ENCODE data around the gene CNTNAP5. TPM values are rescaled to one million over a fixed set of nuclear protein-coding genes. Genes with fewer than 3 reads are reported as not detected.

CNTNAP5 gene
- total RNA-seq, 1 donor from 2014 or later: not detected

DNA sequence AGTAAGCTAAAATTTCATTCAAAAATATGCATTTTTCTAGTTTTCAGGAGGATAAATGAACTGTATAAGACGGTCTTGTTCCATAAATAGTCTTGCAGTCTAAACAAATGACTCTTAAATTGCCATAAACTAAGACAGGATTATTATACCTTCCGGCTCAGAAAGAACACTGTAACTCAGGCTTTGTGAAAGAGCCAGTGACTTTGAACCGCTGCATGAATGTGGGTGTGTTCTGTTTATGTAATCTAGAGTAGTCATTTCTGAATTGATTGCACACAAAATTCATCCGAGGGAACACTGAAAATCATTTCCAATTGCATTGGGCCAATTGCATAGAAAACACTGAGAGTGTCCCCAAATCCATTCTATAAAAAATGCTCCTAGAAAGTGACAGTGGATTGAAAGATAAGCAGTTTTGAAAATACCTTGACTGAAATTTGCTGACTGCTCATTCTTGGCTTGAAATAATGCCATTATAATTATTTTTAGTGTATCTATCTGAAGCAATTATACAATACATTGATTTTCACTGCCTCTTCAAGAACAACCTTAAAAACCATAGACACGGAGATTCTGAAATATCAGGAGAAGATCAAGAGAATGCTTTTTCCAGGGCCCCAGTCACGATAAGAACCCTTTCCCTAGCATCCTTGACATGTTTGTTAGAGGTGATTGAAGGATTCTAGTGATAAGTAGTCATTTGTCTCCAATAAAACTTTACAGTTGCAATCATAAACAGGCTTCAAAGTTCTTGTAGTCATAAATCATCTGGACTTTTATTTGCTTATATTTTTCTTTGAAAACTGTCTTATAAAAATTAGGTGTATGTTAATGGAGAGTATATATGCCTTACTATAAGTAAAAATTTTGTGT, 55.4 kb downstream of the CNTNAP5 start:
- Mint-ChIP-seq H3K9me3 (peaks cover 5% of the 10 kb centered on the region), H3K4me3 (ENCODE audit: low read depth) (no peak overlapping the region), H3K27ac (no peak overlapping the region), H3K27me3 (ENCODE audit: low read depth) (no peaks in the 10 kb centered on the region), H3K36me3 (ENCODE audit: low read depth) (no peaks in the 10 kb centered on the region), H3K4me1 (ENCODE audit: low read depth) (no peaks in the 10 kb centered on the region)
- intact Hi-C loops (cut with micrococcal nuclease): no loop called here
- DNase-seq (ENCODE audit: low spot score): no peak

GRCh38 chr2:124081154-124081716, 56.1 kb downstream of the CNTNAP5 start:
- intact Hi-C loops (cut with micrococcal nuclease): no loop called here
- H3K9me3 Mint-ChIP-seq: peaks cover 9% of the 10 kb centered on the region
- H3K4me1 Mint-ChIP-seq (ENCODE audit: low read depth): no peaks in the 10 kb centered on the region
- H3K27ac Mint-ChIP-seq: no peak overlapping the region
- H3K36me3 Mint-ChIP-seq (ENCODE audit: low read depth): no peaks in the 10 kb centered on the region
- H3K27me3 Mint-ChIP-seq (ENCODE audit: low read depth): no peaks in the 10 kb centered on the region
- no peak for DNase-seq (ENCODE audit: low spot score)
- no peak overlapping the region for H3K4me3 Mint-ChIP-seq (ENCODE audit: low read depth)

- no peak overlapping the region for H3K4me3 Mint-ChIP-seq (ENCODE audit: low read depth)
- no peak for DNase-seq (ENCODE audit: low spot score)
- peaks cover 23% of the 10 kb centered on the region for H3K9me3 Mint-ChIP-seq
- H3K27ac Mint-ChIP-seq: no peak overlapping the region
- H3K27me3 Mint-ChIP-seq (ENCODE audit: low read depth): no peaks in the 10 kb centered on the region
- no peaks in the 10 kb centered on the region for H3K4me1 Mint-ChIP-seq (ENCODE audit: low read depth)
- intact Hi-C loops (cut with micrococcal nuclease): no loop called here
- H3K36me3 Mint-ChIP-seq (ENCODE audit: low read depth): no peaks in the 10 kb centered on the region
Measured at GRCh38 chr2:124088616-124089015, 63.5 kb downstream of the CNTNAP5 start.

- H3K27ac Mint-ChIP-seq: no peak overlapping the region
- DNase-seq (ENCODE audit: low spot score): no peak
- no peaks in the 10 kb centered on the region for H3K27me3 Mint-ChIP-seq (ENCODE audit: low read depth)
- H3K4me1 Mint-ChIP-seq (ENCODE audit: low read depth): no peaks in the 10 kb centered on the region
- no peaks in the 10 kb centered on the region for H3K36me3 Mint-ChIP-seq (ENCODE audit: low read depth)
- peaks cover 15% of the 10 kb centered on the region for H3K9me3 Mint-ChIP-seq
- intact Hi-C loops (cut with micrococcal nuclease): no loop called here
- H3K4me3 Mint-ChIP-seq (ENCODE audit: low read depth): no peak overlapping the region
Measured at GRCh38 chr2:124091721-124092120, 66.6 kb downstream of the CNTNAP5 start.

GRCh38 chr2:124092651-124093050, 67.6 kb downstream of the CNTNAP5 start:
- Mint-ChIP-seq H3K4me1 (ENCODE audit: low read depth) (no peaks in the 10 kb centered on the region), H3K9me3 (peaks cover 13% of the 10 kb centered on the region), H3K27ac (no peak overlapping the region), H3K27me3 (ENCODE audit: low read depth) (no peaks in the 10 kb centered on the region), H3K36me3 (ENCODE audit: low read depth) (no peaks in the 10 kb centered on the region), H3K4me3 (ENCODE audit: low read depth) (no peak overlapping the region)
- DNase-seq (ENCODE audit: low spot score): no peak
- intact Hi-C loops (cut with micrococcal nuclease): no loop called here

DNA sequence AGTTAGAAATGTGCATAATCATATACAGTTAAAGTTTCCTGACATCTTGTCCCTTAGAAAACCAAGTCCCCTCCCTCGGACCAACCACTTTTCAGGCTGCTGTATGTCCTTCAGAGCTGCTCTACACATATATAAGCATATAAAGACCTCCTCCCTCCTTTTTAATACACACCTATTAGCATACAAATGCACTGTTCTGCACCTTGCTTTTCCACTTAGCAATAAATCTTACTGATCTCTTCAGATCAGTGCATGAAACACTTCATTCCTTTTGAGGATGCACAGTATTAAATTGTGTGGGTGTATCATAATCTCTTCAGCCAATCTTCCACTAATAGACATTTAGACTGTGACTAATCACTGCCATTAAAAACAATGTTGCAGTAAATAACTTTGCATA, 79.8 kb downstream of the CNTNAP5 start:
- no peaks in the 10 kb centered on the region for H3K4me1 Mint-ChIP-seq (ENCODE audit: low read depth)
- no peak overlapping the region for H3K27ac Mint-ChIP-seq
- DNase-seq (ENCODE audit: low spot score): no peak
- H3K27me3 Mint-ChIP-seq (ENCODE audit: low read depth): no peaks in the 10 kb centered on the region
- H3K9me3 Mint-ChIP-seq: no peaks in the 10 kb centered on the region
- intact Hi-C loops (cut with micrococcal nuclease): no loop called here
- H3K4me3 Mint-ChIP-seq (ENCODE audit: low read depth): no peak overlapping the region
- no peaks in the 10 kb centered on the region for H3K36me3 Mint-ChIP-seq (ENCODE audit: low read depth)

DNA sequence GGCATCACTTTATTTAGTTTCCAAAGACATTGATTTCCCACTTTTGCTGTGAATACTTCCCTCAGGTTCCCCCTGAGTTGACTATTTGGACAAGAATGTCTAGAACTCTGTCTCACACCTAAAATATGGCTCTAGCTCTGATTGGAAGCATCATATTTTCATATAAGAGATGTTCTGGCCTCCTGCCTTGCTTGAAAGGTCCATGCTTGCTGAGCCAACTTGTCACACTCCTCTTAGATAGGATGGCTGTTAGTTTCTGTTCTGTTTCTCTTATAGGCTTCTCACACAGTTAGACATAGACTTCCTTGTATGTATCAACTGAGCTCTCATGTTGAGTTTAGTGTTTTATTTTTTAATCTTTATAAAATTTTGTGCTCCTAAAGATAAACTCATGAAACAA, 87.1 kb downstream of the CNTNAP5 start:
- Mint-ChIP-seq H3K9me3 (no peaks in the 10 kb centered on the region), H3K36me3 (ENCODE audit: low read depth) (no peaks in the 10 kb centered on the region), H3K4me1 (ENCODE audit: low read depth) (no peaks in the 10 kb centered on the region), H3K27me3 (ENCODE audit: low read depth) (no peaks in the 10 kb centered on the region), H3K27ac (no peak overlapping the region), H3K4me3 (ENCODE audit: low read depth) (no peak overlapping the region)
- intact Hi-C loops (cut with micrococcal nuclease): no loop called here
- no peak for DNase-seq (ENCODE audit: low spot score)

- Mint-ChIP-seq H3K4me1 (ENCODE audit: low read depth) (no peaks in the 10 kb centered on the region), H3K36me3 (ENCODE audit: low read depth) (no peaks in the 10 kb centered on the region), H3K4me3 (ENCODE audit: low read depth) (no peak overlapping the region), H3K27me3 (ENCODE audit: low read depth) (no peaks in the 10 kb centered on the region), H3K9me3 (no peaks in the 10 kb centered on the region), H3K27ac (no peak overlapping the region)
- DNase-seq (ENCODE audit: low spot score): no peak
- intact Hi-C loops (cut with micrococcal nuclease): no loop called here
Measured at GRCh38 chr2:124112966-124113365, 87.9 kb downstream of the CNTNAP5 start.

GRCh38 chr2:124120246-124120645, 95.2 kb downstream of the CNTNAP5 start:
- Mint-ChIP-seq H3K4me1 (ENCODE audit: low read depth) (no peaks in the 10 kb centered on the region), H3K27ac (no peak overlapping the region), H3K9me3 (peaks cover 13% of the 10 kb centered on the region), H3K27me3 (ENCODE audit: low read depth) (no peaks in the 10 kb centered on the region), H3K4me3 (ENCODE audit: low read depth) (no peak overlapping the region), H3K36me3 (ENCODE audit: low read depth) (no peaks in the 10 kb centered on the region)
- intact Hi-C loops (cut with micrococcal nuclease): no loop called here
- no peak for DNase-seq (ENCODE audit: low spot score)

DNA sequence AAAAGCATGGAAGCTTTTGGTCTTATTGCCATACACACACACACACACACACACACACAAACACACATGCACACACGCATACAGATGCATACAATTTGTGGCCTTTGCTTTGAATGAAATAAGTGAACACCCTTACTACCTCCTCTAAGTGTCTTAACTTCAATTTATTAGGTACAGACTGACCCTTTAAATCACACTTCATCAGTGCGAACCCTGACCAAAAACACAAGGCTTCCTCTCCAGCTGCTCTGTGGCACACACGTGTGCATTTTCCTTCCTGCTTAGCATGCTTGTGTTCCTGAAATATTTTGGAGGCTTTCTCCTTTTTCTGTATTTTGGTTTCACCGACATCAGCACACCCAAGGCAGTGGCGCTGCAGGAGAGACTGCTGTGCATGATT, 96.0 kb downstream of the CNTNAP5 start:
- H3K9me3 Mint-ChIP-seq: peaks cover 18% of the 10 kb centered on the region
- H3K4me1 Mint-ChIP-seq (ENCODE audit: low read depth): no peaks in the 10 kb centered on the region

GRCh38 chr2:124121760-124122275, 96.7 kb downstream of the CNTNAP5 start:
- H3K27ac Mint-ChIP-seq: no peak overlapping the region
- no peak for DNase-seq (ENCODE audit: low spot score)
- no peaks in the 10 kb centered on the region for H3K27me3 Mint-ChIP-seq (ENCODE audit: low read depth)
- no peaks in the 10 kb centered on the region for H3K4me1 Mint-ChIP-seq (ENCODE audit: low read depth)
- peaks cover 18% of the 10 kb centered on the region for H3K9me3 Mint-ChIP-seq
- no peak overlapping the region for H3K4me3 Mint-ChIP-seq (ENCODE audit: low read depth)
- H3K36me3 Mint-ChIP-seq (ENCODE audit: low read depth): no peaks in the 10 kb centered on the region
- intact Hi-C loops (cut with micrococcal nuclease): no loop called here

More for the DNA sequence above, 96.0 kb downstream of the CNTNAP5 start:
- no peak overlapping the region for H3K4me3 Mint-ChIP-seq (ENCODE audit: low read depth)
- no peaks in the 10 kb centered on the region for H3K36me3 Mint-ChIP-seq (ENCODE audit: low read depth)
- intact Hi-C loops (cut with micrococcal nuclease): no loop called here
- no peak overlapping the region for H3K27ac Mint-ChIP-seq
- DNase-seq (ENCODE audit: low spot score): no peak
- no peaks in the 10 kb centered on the region for H3K27me3 Mint-ChIP-seq (ENCODE audit: low read depth)

DNA sequence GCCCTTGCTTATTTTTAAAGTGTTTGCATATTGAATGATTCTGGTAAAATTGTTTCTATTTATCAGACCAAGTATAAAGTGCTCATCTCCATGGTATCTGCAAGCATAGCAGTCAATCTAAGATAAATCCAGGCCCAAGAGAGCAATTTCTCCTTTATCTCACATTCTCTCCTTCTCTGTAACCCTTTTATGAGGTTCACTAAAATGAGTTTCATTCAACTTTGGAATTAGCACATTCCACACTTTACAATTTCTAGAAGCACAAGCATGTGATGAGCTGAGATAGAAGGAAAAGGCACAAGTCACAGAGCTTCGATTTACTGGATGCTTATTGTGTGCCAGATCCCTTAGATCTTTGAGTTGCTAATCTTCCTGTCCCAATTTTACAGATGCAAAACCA, 97.3 kb downstream of the CNTNAP5 start:
- no peak for DNase-seq (ENCODE audit: low spot score)
- Mint-ChIP-seq H3K4me3 (ENCODE audit: low read depth) (no peak overlapping the region), H3K27me3 (ENCODE audit: low read depth) (no peaks in the 10 kb centered on the region), H3K4me1 (ENCODE audit: low read depth) (no peaks in the 10 kb centered on the region), H3K36me3 (ENCODE audit: low read depth) (no peaks in the 10 kb centered on the region), H3K9me3 (peaks cover 23% of the 10 kb centered on the region), H3K27ac (no peak overlapping the region)
- intact Hi-C loops (cut with micrococcal nuclease): no loop called here

- DNase-seq (ENCODE audit: low spot score): no peak
- Mint-ChIP-seq H3K9me3 (peaks cover 13% of the 10 kb centered on the region), H3K4me3 (ENCODE audit: low read depth) (no peak overlapping the region), H3K27me3 (ENCODE audit: low read depth) (no peaks in the 10 kb centered on the region), H3K4me1 (ENCODE audit: low read depth) (no peaks in the 10 kb centered on the region), H3K27ac (no peak overlapping the region), H3K36me3 (ENCODE audit: low read depth) (no peaks in the 10 kb centered on the region)
- intact Hi-C loops (cut with micrococcal nuclease): no loop called here
Measured at GRCh38 chr2:124131276-124131675, 106.2 kb downstream of the CNTNAP5 start.
